A673 (cell line): ENCODE results near the gene EFR3B. TPM values are rescaled to one million over a fixed set of nuclear protein-coding genes. Genes with fewer than 3 reads are reported as not detected.

ENCODE experiments used
- BruUV-seq: library from RNA; stranded (reverse); fragments of 400-500 nt; replicated peaks from 2 replicates; lab custom pipeline; 2021; lab: Mats Ljungman, UMichigan
- CTCF ChIA-PET: fragments of 300-600 bp; sonication (Branson Sonifier 250); formaldehyde crosslinking; loops from one replicate; lab custom pipeline; 2022; ENCODE audit warnings: antibody characterized with exemption; lab: Charles Lee
- POLR2A ChIA-PET: fragments of 300-600 bp; sonication (Branson Sonifier 250); formaldehyde crosslinking; loops from one replicate; lab custom pipeline; 2022; ENCODE audit warnings: antibody characterized with exemption; ENCODE audit not compliant: low non-redundant PET; lab: Charles Lee
- DNase-seq: peaks from one replicate; pipeline ENCODE4 v3.0.0-alpha.2; 2015; ENCODE audit warnings: low spot score
- H3K27ac ChIP-seq: fragments of 200-600 bp; sonication (generic); 2 replicates; pipeline ENCODE4 v1.5.1; 2016; ENCODE audit warnings: mixed run types, low read depth, mild to moderate bottlenecking, mixed read lengths, antibody characterized with exemption, low read length; ENCODE audit not compliant: poor library complexity, severe bottlenecking
- H3K27me3 ChIP-seq: fragments of 200-600 bp; sonication (generic); replicated peaks from 2 replicates; pipeline ENCODE4 v1.6.1; 2017; ENCODE audit warnings: mixed run types, low read depth, mild to moderate bottlenecking, mixed read lengths, antibody characterized with exemption, low read length; ENCODE audit not compliant: insufficient read depth, poor library complexity
- H3K36me3 ChIP-seq: fragments of 200-600 bp; sonication (generic); 2 replicates; pipeline ENCODE4 v1.6.1; 2016; ENCODE audit warnings: mixed run types, mild to moderate bottlenecking, mixed read lengths, antibody characterized with exemption, low read length; ENCODE audit not compliant: insufficient read depth, poor library complexity, severe bottlenecking
- H3K4me1 ChIP-seq: fragments of 200-600 bp; sonication (generic); 2 replicates; pipeline ENCODE4 v1.6.1; 2017; ENCODE audit warnings: mixed run types, mild to moderate bottlenecking, mixed read lengths, antibody characterized with exemption, low read length; ENCODE audit not compliant: insufficient read depth, poor library complexity, severe bottlenecking
- H3K4me3 ChIP-seq: fragments of 200-600 bp; sonication (generic); 2 replicates; pipeline ENCODE4 v1.5.1; 2016; ENCODE audit warnings: low read depth, mixed run types, mild to moderate bottlenecking, mixed read lengths, low read length; ENCODE audit not compliant: poor library complexity, severe bottlenecking
- H3K9me3 ChIP-seq: fragments of 200-600 bp; sonication (generic); 2 replicates; pipeline ENCODE4 v1.6.1; 2016; ENCODE audit warnings: mixed run types, low read depth, mild to moderate bottlenecking, mixed read lengths, antibody characterized with exemption, low read length; ENCODE audit not compliant: poor library complexity, severe bottlenecking
- CTCF ChIP-seq: fragments of 300-800, 200-600 bp; sonication (generic); conservative IDR thresholded peaks from 2 replicates; pipeline ENCODE4 v1.5.1; 2017; ENCODE audit warnings: low read depth, mild to moderate bottlenecking, antibody characterized with exemption, low read length, moderate library complexity, mixed read lengths
- EZH2 ChIP-seq: fragments of 200-600 bp; sonication (generic); IDR thresholded peaks from 2 replicates; pipeline ENCODE4 v1.6.1; 2017; ENCODE audit warnings: borderline replicate concordance, low read depth, mild to moderate bottlenecking, mixed read lengths, antibody characterized with exemption, low read length; ENCODE audit not compliant: poor library complexity, severe bottlenecking
- intact Hi-C: fragments of 100-400 bp; cut with micrococcal nuclease; formaldehyde crosslinking; loops from one replicate; pipeline ENCODE4 v1.10.0; 2022; ENCODE audit not compliant: unreplicated experiment
- total RNA-seq: library from RNA; stranded (reverse); gene quantifications from 2 replicates; pipeline ENCODE4 v1.2.3, GENCODE V29; 2021

Gene EFR3B
- total RNA-seq, 1 experiment from 2014 or later: 1.0 TPM

GRCh38 chr2:25054720-25055119 is 12.8 kb downstream of the EFR3B start:
- Histone ChIP-seq H3K36me3 (no peaks in the 10 kb centered on the region), H3K9me3 (no peaks in the 10 kb centered on the region), H3K4me1 (no peaks in the 10 kb centered on the region), H3K27me3 (no peaks in the 10 kb centered on the region), H3K27ac (no peak overlapping the region), H3K4me3 (no peak overlapping the region)
- intact Hi-C loops: no loop called here
- no TSS peak for BruUV-seq
- DNase-seq: no peak
- ChIA-PET POLR2A (no interaction called here), CTCF (no interaction called here)
- TF ChIP-seq CTCF (no peak), EZH2 (no peak)

- no TSS peak for BruUV-seq
- ChIA-PET POLR2A (no interaction called here), CTCF (no interaction called here)
- H3K9me3 ChIP-seq: no peaks in the 10 kb centered on the region
- H3K4me1 ChIP-seq: no peaks in the 10 kb centered on the region
- no peaks in the 10 kb centered on the region for H3K27me3 ChIP-seq
- no peak for TF ChIP-seq CTCF
- no peak for TF ChIP-seq EZH2
- no peak for DNase-seq
- no peak overlapping the region for H3K27ac ChIP-seq
- no peak overlapping the region for H3K4me3 ChIP-seq
- intact Hi-C loops: no loop called here
- no peaks in the 10 kb centered on the region for H3K36me3 ChIP-seq
Measured at GRCh38 chr2:25055376-25055920, 13.6 kb downstream of the EFR3B start.

DNA sequence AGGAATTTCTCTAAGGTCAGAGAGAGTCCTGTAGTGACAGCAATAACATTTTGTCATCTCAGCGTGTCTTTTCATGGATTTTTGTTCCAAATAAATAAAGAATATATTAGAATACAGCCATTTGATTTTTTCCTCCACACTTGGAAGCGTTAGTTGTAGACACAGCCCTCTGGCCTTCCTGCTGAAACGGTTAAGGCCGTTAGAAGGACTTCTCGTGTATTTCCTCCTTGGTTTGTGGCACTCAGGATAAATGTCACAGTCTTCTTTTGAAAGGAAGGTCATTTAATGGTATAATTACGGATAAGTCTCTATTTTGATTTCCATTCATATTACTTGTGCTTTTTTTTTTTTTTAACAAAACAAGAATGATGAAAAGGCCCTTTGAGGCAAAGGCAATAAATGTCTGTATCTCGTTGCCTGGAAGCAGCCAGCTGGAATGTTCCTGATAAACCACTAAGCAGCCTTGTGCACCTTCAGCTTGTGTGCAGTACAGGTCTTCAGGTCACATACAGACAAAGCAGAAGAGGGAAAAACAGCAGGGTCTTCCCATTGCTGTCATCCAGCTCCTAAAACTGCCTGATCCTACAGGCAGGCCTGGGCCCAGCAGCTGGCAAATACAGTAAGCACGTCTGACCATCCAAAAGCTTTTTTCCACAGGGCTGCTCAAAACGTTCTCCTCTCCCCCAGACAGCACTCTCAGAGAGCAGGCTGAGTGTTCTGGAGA is 14.4 kb downstream of the EFR3B start:
- POLR2A ChIA-PET: no interaction called here
- BruUV-seq: no TSS peak
- H3K27ac ChIP-seq: no peak overlapping the region
- DNase-seq: no peak
- H3K4me1 ChIP-seq: no peaks in the 10 kb centered on the region
- no peak overlapping the region for H3K4me3 ChIP-seq
- H3K27me3 ChIP-seq: no peaks in the 10 kb centered on the region
- CTCF ChIA-PET: no interaction called here
- no peaks in the 10 kb centered on the region for H3K9me3 ChIP-seq
- intact Hi-C loops: no loop called here
- TF ChIP-seq CTCF (no peak), EZH2 (no peak)
- H3K36me3 ChIP-seq: no peaks in the 10 kb centered on the region
